ENCODE measurements around the gene CDH15.

The CDH15 gene

GRCh38 chr16:89140401-89140800 is 31.1 kb upstream of the CDH15 start:
- in situ Hi-C loops (cut with MboI; ENCODE audit: low pct_unique_long_range_greater_than_20kb, low sequenced_read_pairs, unreplicated experiment) = no loop called here
- TF ChIP-seq CTCF (IDR thresholded peaks at IDR 0.05; ENCODE audit: extremely low read depth, insufficient read depth, missing control alignments) = no peak
- no peak for DNase-seq (ENCODE audit: low spot score)

- no peak for DNase-seq (ENCODE audit: low spot score)
- no peak for TF ChIP-seq CTCF (IDR thresholded peaks at IDR 0.05; ENCODE audit: extremely low read depth, insufficient read depth, missing control alignments)
- in situ Hi-C loops (cut with MboI; ENCODE audit: low pct_unique_long_range_greater_than_20kb, low sequenced_read_pairs, unreplicated experiment) = no loop called here
Observed at GRCh38 chr16:89140981-89141883, 30.3 kb upstream of the CDH15 start.

- no peak for TF ChIP-seq CTCF (IDR thresholded peaks at IDR 0.05; ENCODE audit: extremely low read depth, insufficient read depth, missing control alignments)
- in situ Hi-C loops (cut with MboI; ENCODE audit: low pct_unique_long_range_greater_than_20kb, low sequenced_read_pairs, unreplicated experiment) = no loop called here
- no peak for DNase-seq (ENCODE audit: low spot score)
Observed at GRCh38 chr16:89141884-89142267, 29.7 kb upstream of the CDH15 start.

- DNase-seq (ENCODE audit: low spot score) = no peak
- TF ChIP-seq CTCF (IDR thresholded peaks at IDR 0.05; ENCODE audit: extremely low read depth, insufficient read depth, missing control alignments) = no peak
- in situ Hi-C loops (cut with MboI; ENCODE audit: low pct_unique_long_range_greater_than_20kb, low sequenced_read_pairs, unreplicated experiment) = no loop called here
Observed at GRCh38 chr16:89142474-89143195, 28.9 kb upstream of the CDH15 start.

GRCh38 chr16:89143201-89143741 is 28.3 kb upstream of the CDH15 start:
- no peak for TF ChIP-seq CTCF (IDR thresholded peaks at IDR 0.05; ENCODE audit: extremely low read depth, insufficient read depth, missing control alignments)
- no peak for DNase-seq (ENCODE audit: low spot score)
- in situ Hi-C loops (cut with MboI; ENCODE audit: low pct_unique_long_range_greater_than_20kb, low sequenced_read_pairs, unreplicated experiment) = no loop called here

- DNase-seq (ENCODE audit: low spot score) = no peak
- in situ Hi-C loops (cut with MboI; ENCODE audit: low pct_unique_long_range_greater_than_20kb, low sequenced_read_pairs, unreplicated experiment) = no loop called here
- TF ChIP-seq CTCF (IDR thresholded peaks at IDR 0.05; ENCODE audit: extremely low read depth, insufficient read depth, missing control alignments) = no peak
Observed at GRCh38 chr16:89143911-89144675, 27.5 kb upstream of the CDH15 start.

Data from GM13977 (cell line).